ENCODE data around the gene PCSK5.
"Not testable (repeated sequence)": the region's sequence is repeated elsewhere in the genome, so short reads cannot be mapped to it uniquely, and the experiment has no call there.

Gene PCSK5

DNA sequence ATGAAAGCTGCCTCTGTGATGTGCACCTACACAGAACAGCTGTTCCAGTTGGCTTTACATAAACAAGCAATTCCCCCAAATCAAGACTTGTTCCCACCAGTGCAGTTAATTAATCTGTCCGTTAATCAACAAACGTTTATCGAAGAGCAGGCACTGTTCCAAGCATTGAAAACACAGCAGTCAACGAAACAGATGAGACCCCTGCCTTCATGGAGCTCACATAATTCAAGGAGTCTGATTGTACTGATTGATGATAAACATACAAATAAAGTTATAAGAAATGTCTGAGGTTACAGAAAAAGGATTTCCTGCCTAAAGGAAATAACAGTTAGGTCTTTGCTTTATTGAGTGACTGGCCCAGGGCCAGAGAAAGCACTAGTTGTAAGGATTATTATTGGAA is 26.2 kb upstream of the PCSK5 start:
- H3K27me3 ChIP-seq (replicated peaks; ENCODE audit: insufficient read depth, low read length) = no peaks in the 10 kb centered on the region
- DNase-seq = no peak
- H4K20me1 ChIP-seq (ENCODE audit: insufficient read depth, low read length) = no peaks in the 10 kb centered on the region
- H2AFZ ChIP-seq (ENCODE audit: low read length) = no peak overlapping the region
- H3K9me2 ChIP-seq (replicated peaks; ENCODE audit: insufficient read depth, low read length) = no peaks in the 10 kb centered on the region
- no peaks in the 10 kb centered on the region for H3K36me3 ChIP-seq (replicated peaks; ENCODE audit: insufficient read depth, low read length)
- no peaks in the 10 kb centered on the region for H3F3A ChIP-seq (ENCODE audit: insufficient read depth, low read length)
- no peak overlapping the region for H3K4me3 ChIP-seq (ENCODE audit: low read length)
- H3K4me1 ChIP-seq (ENCODE audit: low read length) = no peaks in the 10 kb centered on the region
- no peak overlapping the region for H3K4me2 ChIP-seq (ENCODE audit: low read depth, low read length)
- TF ChIP-seq EZH2phosphoT487 (IDR thresholded peaks at IDR 0.05; ENCODE audit: low read length) = no peak
- no peak for TF ChIP-seq EZH2 (optimal IDR thresholded peaks at IDR 0.05; ENCODE audit: low read depth, low read length)
- TF ChIP-seq, protein P1, sequence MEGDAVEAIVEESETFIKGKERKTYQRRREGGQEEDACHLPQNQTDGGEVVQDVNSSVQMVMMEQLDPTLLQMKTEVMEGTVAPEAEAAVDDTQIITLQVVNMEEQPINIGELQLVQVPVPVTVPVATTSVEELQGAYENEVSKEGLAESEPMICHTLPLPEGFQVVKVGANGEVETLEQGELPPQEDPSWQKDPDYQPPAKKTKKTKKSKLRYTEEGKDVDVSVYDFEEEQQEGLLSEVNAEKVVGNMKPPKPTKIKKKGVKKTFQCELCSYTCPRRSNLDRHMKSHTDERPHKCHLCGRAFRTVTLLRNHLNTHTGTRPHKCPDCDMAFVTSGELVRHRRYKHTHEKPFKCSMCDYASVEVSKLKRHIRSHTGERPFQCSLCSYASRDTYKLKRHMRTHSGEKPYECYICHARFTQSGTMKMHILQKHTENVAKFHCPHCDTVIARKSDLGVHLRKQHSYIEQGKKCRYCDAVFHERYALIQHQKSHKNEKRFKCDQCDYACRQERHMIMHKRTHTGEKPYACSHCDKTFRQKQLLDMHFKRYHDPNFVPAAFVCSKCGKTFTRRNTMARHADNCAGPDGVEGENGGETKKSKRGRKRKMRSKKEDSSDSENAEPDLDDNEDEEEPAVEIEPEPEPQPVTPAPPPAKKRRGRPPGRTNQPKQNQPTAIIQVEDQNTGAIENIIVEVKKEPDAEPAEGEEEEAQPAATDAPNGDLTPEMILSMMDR (IDR thresholded peaks at IDR 0.05; ENCODE audit: low read length) = no peak
- no peaks in the 10 kb centered on the region for H3K79me2 ChIP-seq (ENCODE audit: low read length)
- H3K9ac ChIP-seq (ENCODE audit: low read length) = no peak overlapping the region
- H3K9me3 ChIP-seq (replicated peaks; ENCODE audit: insufficient read depth, low read length) = no peaks in the 10 kb centered on the region
- H3K27ac ChIP-seq (ENCODE audit: low read length) = no peak overlapping the region

DNA sequence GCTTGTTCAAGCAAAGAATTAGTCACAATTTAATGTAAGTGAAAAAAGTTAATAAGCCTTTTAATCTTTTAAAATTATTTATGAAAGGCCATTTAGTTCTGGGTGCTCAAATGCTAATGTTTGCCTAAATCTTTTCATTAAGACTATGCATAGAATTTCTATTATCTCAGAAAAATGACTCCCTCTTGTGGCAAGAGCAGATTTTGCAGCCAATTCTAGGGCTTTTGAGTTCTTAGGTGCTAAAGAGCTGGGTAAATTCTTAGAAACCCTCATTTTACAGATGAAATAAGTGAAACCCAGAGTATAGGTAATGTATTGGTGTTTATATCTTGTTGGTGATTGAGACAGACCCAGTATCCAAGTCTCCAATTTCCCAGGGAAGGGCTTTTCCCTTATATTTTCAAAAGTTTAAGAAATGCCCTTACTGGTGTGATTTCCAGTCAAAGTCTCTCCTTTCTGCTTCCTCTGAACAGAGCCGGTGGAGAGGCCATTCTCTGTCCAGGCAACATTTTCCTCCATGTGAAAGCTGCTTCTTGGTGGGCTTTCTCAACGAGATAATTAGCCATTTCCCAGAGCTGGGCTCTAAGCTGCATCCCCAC is 24.1 kb upstream of the PCSK5 start:
- peak; percentile 65 for DNase-seq

DNA sequence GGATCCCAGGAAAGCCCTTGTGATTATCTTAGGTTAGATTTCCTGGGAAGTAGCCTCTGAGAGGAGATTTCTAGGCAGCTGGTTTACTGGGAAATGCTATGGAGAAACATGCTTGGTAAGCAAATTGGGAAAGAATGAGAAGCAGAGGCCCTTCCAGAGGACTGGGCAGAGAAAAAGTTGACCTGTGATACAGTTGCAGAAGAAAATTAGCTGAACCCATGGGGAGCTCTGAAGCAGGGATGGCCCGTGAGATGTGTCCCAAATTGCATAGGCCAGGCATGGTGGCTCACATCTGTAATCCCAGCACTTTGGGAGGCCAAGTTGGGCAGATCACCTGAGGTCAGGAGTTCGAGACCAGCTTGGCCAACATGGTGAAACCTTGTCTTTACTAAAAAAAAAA is 21.9 kb upstream of the PCSK5 start:
- not testable (repeated sequence) for DNase-seq; H2AFZ ChIP-seq (ENCODE audit: low read length); H3K27ac ChIP-seq (ENCODE audit: low read length); H3K4me2 ChIP-seq (ENCODE audit: low read depth, low read length); H3K4me1 ChIP-seq (ENCODE audit: low read length); H3K4me3 ChIP-seq (ENCODE audit: low read length); H3K9me2 ChIP-seq (replicated peaks; ENCODE audit: insufficient read depth, low read length); H4K20me1 ChIP-seq (ENCODE audit: insufficient read depth, low read length); H3K9ac ChIP-seq (ENCODE audit: low read length); H3K27me3 ChIP-seq (replicated peaks; ENCODE audit: insufficient read depth, low read length); H3K36me3 ChIP-seq (replicated peaks; ENCODE audit: insufficient read depth, low read length); H3K9me3 ChIP-seq (replicated peaks; ENCODE audit: insufficient read depth, low read length); H3K79me2 ChIP-seq (ENCODE audit: low read length); H3F3A ChIP-seq (ENCODE audit: insufficient read depth, low read length)

More for the DNA sequence above, 24.1 kb upstream of the PCSK5 start:
- Histone ChIP-seq H3K4me2 (ENCODE audit: low read depth, low read length) (no peak overlapping the region), H3K27me3 (replicated peaks; ENCODE audit: insufficient read depth, low read length) (no peaks in the 10 kb centered on the region), H2AFZ (ENCODE audit: low read length) (no peak overlapping the region), H3K9me2 (replicated peaks; ENCODE audit: insufficient read depth, low read length) (no peaks in the 10 kb centered on the region), H3K9ac (ENCODE audit: low read length) (no peak overlapping the region), H3K27ac (ENCODE audit: low read length) (no peak overlapping the region), H3K4me1 (ENCODE audit: low read length) (no peaks in the 10 kb centered on the region), H3K79me2 (ENCODE audit: low read length) (no peaks in the 10 kb centered on the region), H4K20me1 (ENCODE audit: insufficient read depth, low read length) (no peaks in the 10 kb centered on the region), H3K4me3 (ENCODE audit: low read length) (no peak overlapping the region), H3K9me3 (replicated peaks; ENCODE audit: insufficient read depth, low read length) (no peaks in the 10 kb centered on the region), H3K36me3 (replicated peaks; ENCODE audit: insufficient read depth, low read length) (no peaks in the 10 kb centered on the region), H3F3A (ENCODE audit: insufficient read depth, low read length) (no peaks in the 10 kb centered on the region)
- no peak for TF ChIP-seq EZH2phosphoT487 (IDR thresholded peaks at IDR 0.05; ENCODE audit: low read length)
- TF ChIP-seq, protein P1 (IDR thresholded peaks at IDR 0.05; ENCODE audit: low read length) = peak; percentile 72
- no peak for TF ChIP-seq EZH2 (optimal IDR thresholded peaks at IDR 0.05; ENCODE audit: low read depth, low read length)

DNA sequence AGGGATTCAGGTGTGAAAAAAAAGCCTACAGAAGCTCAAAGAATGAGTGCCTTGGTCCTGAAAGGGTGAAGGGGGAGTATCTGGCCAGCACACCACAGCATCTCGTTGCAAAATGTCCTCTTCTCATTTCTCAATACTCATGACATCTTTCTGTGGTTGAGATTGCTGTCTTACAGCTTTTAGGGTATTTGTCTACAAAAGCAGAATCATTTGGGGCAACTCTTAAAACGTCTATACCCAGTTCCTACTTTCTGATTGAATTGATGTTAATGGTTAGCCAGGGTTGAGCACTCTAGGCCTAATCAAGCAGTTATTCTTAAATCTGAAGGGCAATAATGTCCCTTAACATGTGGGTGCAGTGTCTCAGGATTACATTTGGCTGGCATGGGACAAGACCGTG is 21.2 kb upstream of the PCSK5 start:
- Histone ChIP-seq H3K27ac (ENCODE audit: low read length) (no peak overlapping the region), H3K4me2 (ENCODE audit: low read depth, low read length) (no peak overlapping the region), H3K4me1 (ENCODE audit: low read length) (no peaks in the 10 kb centered on the region), H3F3A (ENCODE audit: insufficient read depth, low read length) (no peaks in the 10 kb centered on the region), H4K20me1 (ENCODE audit: insufficient read depth, low read length) (no peaks in the 10 kb centered on the region), H3K27me3 (replicated peaks; ENCODE audit: insufficient read depth, low read length) (no peaks in the 10 kb centered on the region), H3K9ac (ENCODE audit: low read length) (no peak overlapping the region), H2AFZ (ENCODE audit: low read length) (no peak overlapping the region), H3K4me3 (ENCODE audit: low read length) (no peak overlapping the region), H3K9me2 (replicated peaks; ENCODE audit: insufficient read depth, low read length) (no peaks in the 10 kb centered on the region), H3K79me2 (ENCODE audit: low read length) (no peaks in the 10 kb centered on the region), H3K36me3 (replicated peaks; ENCODE audit: insufficient read depth, low read length) (no peaks in the 10 kb centered on the region), H3K9me3 (replicated peaks; ENCODE audit: insufficient read depth, low read length) (no peaks in the 10 kb centered on the region)
- no peak for DNase-seq
- TF ChIP-seq EZH2phosphoT487 (IDR thresholded peaks at IDR 0.05; ENCODE audit: low read length) (no peak), EZH2 (optimal IDR thresholded peaks at IDR 0.05; ENCODE audit: low read depth, low read length) (no peak)
- TF ChIP-seq, protein P1 (IDR thresholded peaks at IDR 0.05; ENCODE audit: low read length) = no peak
